IMR-90 (cell line): ENCODE data around the gene TTC39A. TPM values are rescaled to one million over a fixed set of nuclear protein-coding genes. Genes with fewer than 3 reads are reported as not detected.

ENCODE experiments used
- ATAC-seq: fragments of 200-7000 bp; cut with Tn5 transposase; 2 replicates; pipeline ENCODE4 v1.9.1; 2020; ENCODE audit warnings: low read depth, mild to moderate bottlenecking, moderate library complexity
- BruUV-seq: library from RNA; stranded (reverse); fragments of 400-500 nt; replicated peaks from 2 replicates; lab custom pipeline; 2021; lab: Mats Ljungman, UMichigan
- CTCF ChIA-PET: fragments of 300-600 bp; formaldehyde crosslinking; extraction: SDS; loops from one replicate; lab custom pipeline; 2021; ENCODE audit warnings: antibody characterized with exemption; lab: Yijun Ruan, JAX
- POLR2A ChIA-PET: fragments of 300-600 bp; sonication (Branson Sonifier 250); formaldehyde crosslinking; loops from one replicate; lab custom pipeline; 2022; ENCODE audit warnings: antibody characterized with exemption; ENCODE audit not compliant: unreplicated experiment; lab: Charles Lee
- DNase-seq: peaks from one replicate; pipeline ENCODE4 v3.0.0; 2013
- H2AFZ ChIP-seq: replicated peaks from 2 replicates; pipeline ENCODE3; 2013; ENCODE audit warnings: low read length, mild to moderate bottlenecking; ENCODE audit not compliant: poor library complexity
- H2AK5ac ChIP-seq: 2 replicates; pipeline ENCODE4 v1.6.1; 2013; ENCODE audit warnings: low read depth, low read length, inconsistent platforms
- H2AK9ac ChIP-seq: replicated peaks from 2 replicates; pipeline ENCODE3; 2013; ENCODE audit warnings: mild to moderate bottlenecking, low read depth, low read length, moderate library complexity; ENCODE audit not compliant: poor library complexity
- H2BK120ac ChIP-seq: 2 replicates; pipeline ENCODE4 v1.6.1; 2013; ENCODE audit warnings: low read depth, low read length, inconsistent platforms
- H2BK15ac ChIP-seq: 3 replicates; pipeline ENCODE4 v1.6.1; 2013; ENCODE audit warnings: low read depth, low read length, inconsistent platforms
- H2BK20ac ChIP-seq: 2 replicates; pipeline ENCODE4 v1.6.1; 2013; ENCODE audit warnings: low read depth, mild to moderate bottlenecking, inconsistent platforms, low read length, moderate library complexity
- H2BK5ac ChIP-seq: 2 replicates; pipeline ENCODE4 v1.6.1; 2013; ENCODE audit warnings: mild to moderate bottlenecking, low read depth, low read length, inconsistent platforms; ENCODE audit not compliant: poor library complexity, severe bottlenecking
- H3K14ac ChIP-seq: replicated peaks from 2 replicates; pipeline ENCODE4 v1.6.1; 2013; ENCODE audit warnings: low read depth, low read length, inconsistent platforms
- H3K18ac ChIP-seq: 2 replicates; pipeline ENCODE4 v1.6.1; 2013; ENCODE audit warnings: low read depth, low read length, control low read depth
- H3K23ac ChIP-seq: 2 replicates; pipeline ENCODE4 v1.6.1; 2013; ENCODE audit warnings: low read depth, low read length, inconsistent platforms
- H3K27ac ChIP-seq: 2 replicates; pipeline ENCODE4 v1.5.1; 2013; ENCODE audit warnings: mild to moderate bottlenecking, control low read depth, low read length; ENCODE audit not compliant: insufficient read depth
- H3K27me3 ChIP-seq: 2 replicates; pipeline ENCODE4 v1.6.1; 2013; ENCODE audit warnings: low read length; ENCODE audit not compliant: control insufficient read depth, insufficient read depth
- H3K36me3 ChIP-seq: 2 replicates; pipeline ENCODE4 v1.6.1; 2013; ENCODE audit warnings: low read length, mixed read lengths; ENCODE audit not compliant: control insufficient read depth, insufficient read depth
- H3K4ac ChIP-seq: 2 replicates; pipeline ENCODE4 v1.6.1; 2013; ENCODE audit warnings: low read depth, low read length, inconsistent platforms
- H3K4me1 ChIP-seq: 2 replicates; pipeline ENCODE4 v1.6.1; 2013; ENCODE audit warnings: low read length, mixed read lengths; ENCODE audit not compliant: control insufficient read depth, insufficient read depth
- H3K4me2 ChIP-seq: 2 replicates; pipeline ENCODE4 v1.6.1; 2013; ENCODE audit warnings: low read depth, mild to moderate bottlenecking, control low read depth, low read length, moderate library complexity
- H3K4me3 ChIP-seq: 2 replicates; pipeline ENCODE4 v1.5.1; 2013; ENCODE audit warnings: low read depth, mild to moderate bottlenecking, control low read depth, low read length, moderate library complexity; ENCODE audit not compliant: insufficient read depth
- H3K56ac ChIP-seq: 2 replicates; pipeline ENCODE4 v1.6.1; 2013; ENCODE audit warnings: low read length, inconsistent platforms; ENCODE audit not compliant: insufficient read depth; ENCODE audit errors: extremely low read depth
- H3K79me1 ChIP-seq, 2 experiments: 2 replicates each; pipeline ENCODE4 v1.6.1; 2013; ENCODE audit warnings: low read length in 2 of 2, inconsistent platforms in 1 of 2, low read depth in 1 of 2
- H3K9ac ChIP-seq: 2 replicates; pipeline ENCODE4 v1.6.1; 2013; ENCODE audit warnings: low read depth, low read length, control low read depth
- H3K9me1 ChIP-seq: 2 replicates; pipeline ENCODE4 v1.6.1; 2013; ENCODE audit warnings: low read length, inconsistent platforms; ENCODE audit not compliant: insufficient read depth
- H3K9me3 ChIP-seq: 2 replicates; pipeline ENCODE4 v1.6.1; 2013; ENCODE audit warnings: low read length; ENCODE audit not compliant: control insufficient read depth, insufficient read depth
- H4K20me1 ChIP-seq: 2 replicates; pipeline ENCODE4 v1.6.1; 2013; ENCODE audit warnings: low read length, inconsistent platforms; ENCODE audit not compliant: insufficient read depth
- H4K5ac ChIP-seq: 2 replicates; pipeline ENCODE4 v1.6.1; 2013; ENCODE audit warnings: mild to moderate bottlenecking, low read depth, low read length, control low read depth
- H4K8ac ChIP-seq, 2 experiments: 2 replicates each; pipeline ENCODE4 v1.6.1; 2013; ENCODE audit warnings: low read depth in 2 of 2, low read length in 2 of 2, control low read depth in 1 of 2, inconsistent platforms in 1 of 2
- H4K91ac ChIP-seq: 2 replicates; pipeline ENCODE4 v1.6.1; 2013; ENCODE audit warnings: low read depth, low read length, inconsistent platforms; ENCODE audit not compliant: insufficient read depth
- BHLHE40 ChIP-seq: fragments of 150-350 bp; IDR thresholded peaks from 2 replicates; pipeline ENCODE4 v1.6.1; 2016; ENCODE audit warnings: mild to moderate bottlenecking, low read depth, low read length
- CTCF ChIP-seq: conservative IDR thresholded peaks from 2 replicates; pipeline ENCODE4 v1.5.1; 2012; ENCODE audit warnings: mild to moderate bottlenecking, low read depth, low read length, improper control_type of control experiment
- MXI1 ChIP-seq: IDR thresholded peaks from 2 replicates; pipeline ENCODE4 v1.6.1; 2012; ENCODE audit warnings: low read depth, mild to moderate bottlenecking, low read length, moderate library complexity, borderline replicate concordance
- RAD21 ChIP-seq: IDR thresholded peaks from 2 replicates; pipeline ENCODE4 v1.6.1; 2012; ENCODE audit warnings: low read length, improper control_type of control experiment
- RFX5 ChIP-seq: IDR thresholded peaks from 2 replicates; pipeline ENCODE4 v1.8.0; 2012; ENCODE audit warnings: low read depth, mild to moderate bottlenecking, low read length, moderate library complexity
- SMC3 ChIP-seq: fragments of 150-350 bp; IDR thresholded peaks from 2 replicates; pipeline ENCODE4 v1.6.1; 2016; ENCODE audit warnings: low read depth, mild to moderate bottlenecking, antibody characterized with exemption, low read length, moderate library complexity
- WGBS, 2 experiments: methylation state at CpG; one replicate each; pipeline versions ENCODE4 v1.1.5 to v1.1.7; 2013; ENCODE audit warnings: missing lambda C conversion rate in 2 of 2; ENCODE audit not compliant: insufficient read length in 1 of 2; ENCODE audit errors: extremely low coverage in 2 of 2; 5-methylcytosine and 5-hydroxymethylcytosine counted together
- dilution Hi-C: fragments of 300-500 bp; cut with HindIII; formaldehyde crosslinking; loops from one replicate; pipeline ENCODE4 v1.14.3; 2018; ENCODE audit warnings: low sequenced_read_pairs; ENCODE audit not compliant: unreplicated experiment
- in situ Hi-C: fragments of 300-500 bp; cut with MboI; formaldehyde crosslinking; loops from 3 replicates; pipeline ENCODE4 v1.14.3; 2019; ENCODE audit warnings: low sequenced_read_pairs, inconsistent platforms, mixed read lengths
- intact Hi-C: fragments of 100-400 bp; cut with micrococcal nuclease; formaldehyde crosslinking; loops from 2 replicates; pipeline ENCODE4 v1.10.0; 2022
- polyA plus RNA-seq, 3 experiments: library from polyadenylated mRNA; depleted of rRNA; stranded (reverse); fragments of >200 nt; gene quantifications; 2 replicates each; pipeline ENCODE4 v1.2.3, GENCODE V29; 2012; ENCODE audit warnings: low replicate concordance in 1 of 3
- total RNA-seq: library from RNA; depleted of rRNA; stranded (reverse); fragments of >200 nt; gene quantifications from 2 replicates; pipeline ENCODE4 v1.2.3, GENCODE V29; 2012
- TF ChIP-seq, protein P1 (sequence below): fragments of 150-350 bp; IDR thresholded peaks from 2 replicates; pipeline ENCODE4 v1.6.1; 2016; ENCODE audit warnings: low read depth, mild to moderate bottlenecking, low read length, moderate library complexity, borderline replicate concordance
- TF ChIP-seq, protein P2 (sequence below): fragments of 150-350 bp; IDR thresholded peaks from 2 replicates; pipeline ENCODE4 v1.6.1; 2017; ENCODE audit warnings: mild to moderate bottlenecking, antibody characterized with exemption, low read length, low read depth

The TTC39A gene
- total and polyA plus RNA-seq, 2 of the 4 experiments (the other 2 are of a cell fraction) = 0.62 to 0.72 TPM

GRCh38 chr1:51311826-51312225 lies 18.5 kb downstream of the TTC39A start:
- H3K27me3 ChIP-seq = no peaks in the 10 kb centered on the region
- H3K4me2 ChIP-seq = no peak overlapping the region
- TF ChIP-seq BHLHE40 (no peak), RAD21 (no peak), RFX5 (no peak), SMC3 (no peak), CTCF (no peak), MXI1 (no peak)
- TF ChIP-seq, protein P1, sequence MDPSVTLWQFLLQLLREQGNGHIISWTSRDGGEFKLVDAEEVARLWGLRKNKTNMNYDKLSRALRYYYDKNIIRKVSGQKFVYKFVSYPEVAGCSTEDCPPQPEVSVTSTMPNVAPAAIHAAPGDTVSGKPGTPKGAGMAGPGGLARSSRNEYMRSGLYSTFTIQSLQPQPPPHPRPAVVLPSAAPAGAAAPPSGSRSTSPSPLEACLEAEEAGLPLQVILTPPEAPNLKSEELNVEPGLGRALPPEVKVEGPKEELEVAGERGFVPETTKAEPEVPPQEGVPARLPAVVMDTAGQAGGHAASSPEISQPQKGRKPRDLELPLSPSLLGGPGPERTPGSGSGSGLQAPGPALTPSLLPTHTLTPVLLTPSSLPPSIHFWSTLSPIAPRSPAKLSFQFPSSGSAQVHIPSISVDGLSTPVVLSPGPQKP = no peak
- TF ChIP-seq, protein P2, sequence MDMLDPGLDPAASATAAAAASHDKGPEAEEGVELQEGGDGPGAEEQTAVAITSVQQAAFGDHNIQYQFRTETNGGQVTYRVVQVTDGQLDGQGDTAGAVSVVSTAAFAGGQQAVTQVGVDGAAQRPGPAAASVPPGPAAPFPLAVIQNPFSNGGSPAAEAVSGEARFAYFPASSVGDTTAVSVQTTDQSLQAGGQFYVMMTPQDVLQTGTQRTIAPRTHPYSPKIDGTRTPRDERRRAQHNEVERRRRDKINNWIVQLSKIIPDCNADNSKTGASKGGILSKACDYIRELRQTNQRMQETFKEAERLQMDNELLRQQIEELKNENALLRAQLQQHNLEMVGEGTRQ = no peak
- H3K36me3 ChIP-seq = no peaks in the 10 kb centered on the region
- H3K9me1 ChIP-seq = peaks cover 16% of the 10 kb centered on the region
- no peaks in the 10 kb centered on the region for H3K9me3 ChIP-seq
- no peaks in the 10 kb centered on the region for H4K20me1 ChIP-seq
- no peak overlapping the region for H3K23ac ChIP-seq
- dilution Hi-C loops = no loop called here
- no peak overlapping the region for H3K27ac ChIP-seq
- DNase-seq (no peak), ATAC-seq (no peak)
- H3K56ac ChIP-seq = no peak overlapping the region
- no peak overlapping the region for H4K91ac ChIP-seq
- H2AK9ac ChIP-seq = no peak overlapping the region
- ChIA-PET CTCF (no interaction called here), POLR2A (no interaction called here)
- no peak overlapping the region for H3K18ac ChIP-seq
- no peak overlapping the region for H4K5ac ChIP-seq
- no peak overlapping the region for H2AFZ ChIP-seq
- no peak overlapping the region for H2AK5ac ChIP-seq
- H3K14ac ChIP-seq = no peak overlapping the region
- H2BK120ac ChIP-seq = no peak overlapping the region
- no peak overlapping the region for H3K4me3 ChIP-seq
- H2BK15ac ChIP-seq = no peak overlapping the region
- H2BK5ac ChIP-seq = no peak overlapping the region
- no peak overlapping the region for H2BK20ac ChIP-seq
- in situ Hi-C loops = no loop called here
- no peaks in the 10 kb centered on the region for H3K79me1 ChIP-seq
- BruUV-seq = no TSS peak
- intact Hi-C loops = no loop called here
- no peak overlapping the region for H3K4ac ChIP-seq
- H3K4me1 ChIP-seq = peaks cover 10% of the 10 kb centered on the region
- H3K9ac ChIP-seq = no peak overlapping the region
- H4K8ac ChIP-seq = no peak overlapping the region
- no CpG with 5 or more reads among the region's 5 CpGs for WGBS, 2 experiments
